Prostate gland (tissue), 2 donors: ENCODE measurements around the gene DR1. TPM values are rescaled to one million over a fixed set of nuclear protein-coding genes. Genes with fewer than 3 reads are reported as not detected.

ENCODE experiments used
- DNase-seq: peaks from one replicate; pipeline ENCODE4 v3.0.0-alpha.2; 2019; ENCODE audit warnings: low spot score
- H3K27ac ChIP-seq, 2 donors: fragments of 200-600 bp; sonication (generic); 2 replicates each; pipeline ENCODE4 v1.5.1; 2017 to 2019
- H3K27me3 ChIP-seq: fragments of 200-600 bp; sonication (generic); replicated peaks from 2 replicates; pipeline ENCODE4 v1.5.1; 2019; ENCODE audit not compliant: insufficient read depth
- H3K36me3 ChIP-seq, 2 donors: fragments of 200-600 bp; sonication (generic); 1 replicate in 1 of 2; 2 replicates in 1 of 2; pipeline versions ENCODE4 v1.5.1 to v1.8.1; 2017 to 2019
- H3K4me1 ChIP-seq: fragments of 200-600 bp; sonication (generic); replicated peaks from 2 replicates; pipeline ENCODE4 v1.5.1; 2019
- H3K4me3 ChIP-seq, 2 donors: fragments of 200-600 bp; sonication (generic); 2 replicates each; pipeline ENCODE4 v1.5.1; 2017 to 2019
- H3K9me3 ChIP-seq: fragments of 200-600 bp; sonication (generic); 2 replicates; pipeline ENCODE4 v1.5.1; 2017
- CTCF ChIP-seq, 4 experiments: fragments of 200-600 bp in 2 of 4; fragments of 450-650 bp in 2 of 4; sonication (generic) in 2 of 4; IDR thresholded peaks; 1 replicate in 3 of 4; 2 replicates in 1 of 4; pipeline ENCODE4 v1.5.1; 2016 to 2019; ENCODE audit warnings: antibody characterized with exemption in 4 of 4, mild to moderate bottlenecking in 2 of 4, moderate library complexity in 2 of 4
- POLR2A ChIP-seq: fragments of 450-650 bp; IDR thresholded peaks from one replicate; pipeline ENCODE4 v1.6.1; 2016; ENCODE audit warnings: antibody characterized with exemption, mild to moderate bottlenecking
- POLR2AphosphoS5 ChIP-seq: sonication (generic); formaldehyde crosslinking; IDR thresholded peaks from one replicate; pipeline ENCODE4 v1.6.1; 2017; ENCODE audit warnings: antibody characterized with exemption
- WGBS: methylation state at CpG from one replicate; pipeline ENCODE4 v1.1.5; 2018; 5-methylcytosine and 5-hydroxymethylcytosine counted together
- intact Hi-C: fragments of 100-400 bp; cut with DNase I; formaldehyde crosslinking; loops from one replicate; pipeline ENCODE4 v1.14.2; 2022
- total RNA-seq, 2 donors: library from RNA; depleted of rRNA; stranded (reverse); fragments of >200 nt; gene quantifications; one replicate each; pipeline ENCODE4 v1.1.0, GENCODE V29; 2016

The DR1 gene
- total RNA-seq, 2 donors from 2014 or later: 49.0 to 53.6 TPM

GRCh38 chr1:93339171-93339697, 6.5 kb upstream of the DR1 start:
- Histone ChIP-seq H3K4me3 (no peak overlapping the region), H3K27ac (no peak overlapping the region), H3K4me1 (no peaks in the 10 kb centered on the region), H3K36me3 (no peaks in the 10 kb centered on the region), H3K9me3 (no peaks in the 10 kb centered on the region), H3K27me3 (no peaks in the 10 kb centered on the region)
- TF ChIP-seq CTCF (IDR thresholded peaks at IDR 0.05): no peak
- TF ChIP-seq POLR2A: no peak
- no peak for TF ChIP-seq POLR2AphosphoS5
- intact Hi-C loops: no loop called here
- no peak for DNase-seq
- 47% methylated on average over 3 of the region's 3 CpGs for WGBS

GRCh38 chr1:93340090-93340489, 5.6 kb upstream of the DR1 start:
- H3K9me3 ChIP-seq: no peaks in the 10 kb centered on the region
- no peak for TF ChIP-seq POLR2A
- TF ChIP-seq CTCF (IDR thresholded peaks at IDR 0.05): no peak
- TF ChIP-seq POLR2AphosphoS5: no peak
- no peak for DNase-seq
- H3K36me3 ChIP-seq: no peaks in the 10 kb centered on the region
- no peak overlapping the region for H3K4me3 ChIP-seq
- H3K4me1 ChIP-seq: no peaks in the 10 kb centered on the region
- intact Hi-C loops: loop anchor here (10.0 kb wide), 1 partner anchor 275 kb away; no protein-coding TSS in a partner anchor
- no peak overlapping the region for H3K27ac ChIP-seq
- H3K27me3 ChIP-seq: no peaks in the 10 kb centered on the region

GRCh38 chr1:93344484-93344883, 1.2 kb upstream of the DR1 start:
- H3K9me3 ChIP-seq: no peaks in the 10 kb centered on the region
- no peak for TF ChIP-seq POLR2A
- TF ChIP-seq POLR2AphosphoS5: no peak
- TF ChIP-seq CTCF (IDR thresholded peaks at IDR 0.05): no peak
- 91% methylated on average over 6 of the region's 6 CpGs for WGBS
- H3K27me3 ChIP-seq: no peaks in the 10 kb centered on the region
- no peak overlapping the region for H3K4me3 ChIP-seq
- H3K27ac ChIP-seq: no peak overlapping the region
- intact Hi-C loops: loop anchor here (10.0 kb wide), 1 partner anchor 270 kb away; no protein-coding TSS in a partner anchor
- no peaks in the 10 kb centered on the region for H3K4me1 ChIP-seq
- DNase-seq: no peak
- H3K36me3 ChIP-seq: no peaks in the 10 kb centered on the region

GRCh38 chr1:93344886-93345632, 648 bp upstream of the DR1 start:
- intact Hi-C loops: loop anchor here (10.0 kb wide), 1 partner anchor 270 kb away; no protein-coding TSS in a partner anchor

More at GRCh38 chr1:93344886-93345632, 648 bp upstream of the DR1 start:
- H3K4me1 ChIP-seq: no peaks in the 10 kb centered on the region
- H3K9me3 ChIP-seq: no peaks in the 10 kb centered on the region
- TF ChIP-seq POLR2A: no peak
- TF ChIP-seq POLR2AphosphoS5: no peak
- no peak for TF ChIP-seq CTCF (IDR thresholded peaks at IDR 0.05)
- WGBS: 14% methylated on average over 12 of the region's 12 CpGs
- H3K36me3 ChIP-seq: no peaks in the 10 kb centered on the region
- no peaks in the 10 kb centered on the region for H3K27me3 ChIP-seq
- peak overlapping the region; percentile 90 to 95 for H3K27ac ChIP-seq
- peak overlapping the region; percentile 90 to 95 for H3K4me3 ChIP-seq
- DNase-seq: no peak
